Omental fat pad (tissue), 4 donors: ENCODE measurements around the gene TEN1. TPM values are rescaled to one million over a fixed set of nuclear protein-coding genes. Genes with fewer than 3 reads are reported as not detected.

Experiments
- ATAC-seq: fragments of 150-250 bp; one replicate; pipeline ENCODE4 v1.9.1; 2016; ENCODE audit warnings: mild to moderate bottlenecking, moderate library complexity; ENCODE audit not compliant: low FRiP score
- DNase-seq: peaks from one replicate; pipeline ENCODE4 v3.0.0-alpha.2; 2019; ENCODE audit warnings: low spot score
- total RNA-seq, 4 donors: library from RNA; depleted of rRNA; stranded (reverse); fragments of >200 nt; gene quantifications; one replicate each; pipeline ENCODE4 v1.1.0, GENCODE V29; 2016
- TF ChIP-seq, protein P1 (sequence below), 3 donors: fragments of 450-650 bp; IDR thresholded peaks; one replicate each; pipeline ENCODE4 v1.5.1; 2016 to 2017; ENCODE audit warnings: antibody characterized with exemption in 3 of 3, mild to moderate bottlenecking in 3 of 3, moderate library complexity in 2 of 3

TEN1 gene
- total RNA-seq, 4 donors from 2014 or later = 17.5 to 28.6 (median 19.9) TPM

GRCh38 chr17:76019833-76020467 lies 40.9 kb downstream of the TEN1 start:
- TF ChIP-seq, protein P1, sequence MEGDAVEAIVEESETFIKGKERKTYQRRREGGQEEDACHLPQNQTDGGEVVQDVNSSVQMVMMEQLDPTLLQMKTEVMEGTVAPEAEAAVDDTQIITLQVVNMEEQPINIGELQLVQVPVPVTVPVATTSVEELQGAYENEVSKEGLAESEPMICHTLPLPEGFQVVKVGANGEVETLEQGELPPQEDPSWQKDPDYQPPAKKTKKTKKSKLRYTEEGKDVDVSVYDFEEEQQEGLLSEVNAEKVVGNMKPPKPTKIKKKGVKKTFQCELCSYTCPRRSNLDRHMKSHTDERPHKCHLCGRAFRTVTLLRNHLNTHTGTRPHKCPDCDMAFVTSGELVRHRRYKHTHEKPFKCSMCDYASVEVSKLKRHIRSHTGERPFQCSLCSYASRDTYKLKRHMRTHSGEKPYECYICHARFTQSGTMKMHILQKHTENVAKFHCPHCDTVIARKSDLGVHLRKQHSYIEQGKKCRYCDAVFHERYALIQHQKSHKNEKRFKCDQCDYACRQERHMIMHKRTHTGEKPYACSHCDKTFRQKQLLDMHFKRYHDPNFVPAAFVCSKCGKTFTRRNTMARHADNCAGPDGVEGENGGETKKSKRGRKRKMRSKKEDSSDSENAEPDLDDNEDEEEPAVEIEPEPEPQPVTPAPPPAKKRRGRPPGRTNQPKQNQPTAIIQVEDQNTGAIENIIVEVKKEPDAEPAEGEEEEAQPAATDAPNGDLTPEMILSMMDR (IDR thresholded peaks at IDR 0.05) = no peak
- no peak for DNase-seq
- ATAC-seq = no peak

DNA sequence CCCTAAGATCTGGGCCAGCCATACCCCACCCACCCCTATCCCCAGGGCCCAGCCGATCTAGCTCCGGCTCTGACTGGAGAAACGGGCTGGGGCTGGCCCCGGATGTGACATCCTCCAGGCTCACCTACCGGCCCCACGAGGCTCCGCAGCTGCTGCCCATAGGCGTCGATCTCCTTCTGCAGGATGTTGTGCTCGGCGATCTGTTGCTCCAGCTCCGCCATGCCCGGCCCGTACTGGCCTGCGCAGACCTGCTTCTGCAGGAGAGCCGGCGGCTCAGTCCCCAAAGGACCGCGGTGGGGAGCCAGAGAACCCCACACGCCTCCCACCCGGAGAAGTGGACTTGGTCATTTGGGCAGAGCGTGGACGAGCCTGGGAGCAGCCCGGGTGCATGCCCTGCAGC lies 43.2 kb downstream of the TEN1 start:
- ATAC-seq = no peak
- no peak for DNase-seq
- TF ChIP-seq, protein P1 (IDR thresholded peaks at IDR 0.05) = no peak

GRCh38 chr17:76022973-76023899 lies 44.2 kb downstream of the TEN1 start:
- no peak for DNase-seq
- no peak for ATAC-seq
- TF ChIP-seq, protein P1 (IDR thresholded peaks at IDR 0.05) = no peak

GRCh38 chr17:76023900-76024237 lies 44.8 kb downstream of the TEN1 start:
- DNase-seq (no peak), ATAC-seq (no peak)
- TF ChIP-seq, protein P1 (IDR thresholded peaks at IDR 0.05) = no peak

- TF ChIP-seq, protein P1 (IDR thresholded peaks at IDR 0.05) = no peak
- DNase-seq (no peak), ATAC-seq (no peak)
These were observed 45.3 kb downstream of the TEN1 start for GRCh38 chr17:76024353-76024752.

- no peak for ATAC-seq
- TF ChIP-seq, protein P1 (IDR thresholded peaks at IDR 0.05) = no peak
- DNase-seq = no peak
These were observed 46.3 kb downstream of the TEN1 start for GRCh38 chr17:76025294-76025693.
